Ishikawa (cell line): Measurements from ENCODE around the gene SBNO2.

ENCODE experiments used
- CEBPB ChIP-seq: IDR thresholded peaks from 2 replicates; pipeline ENCODE4 v1.6.1; 2012
- CREB1 ChIP-seq: IDR thresholded peaks from 2 replicates; pipeline ENCODE4 v1.6.1; 2012; ENCODE audit warnings: low read depth
- EGR1 ChIP-seq: IDR thresholded peaks from 2 replicates; pipeline ENCODE4 v1.6.1; 2012
- EP300 ChIP-seq: IDR thresholded peaks from 2 replicates; pipeline ENCODE4 v1.6.1; 2012; ENCODE audit warnings: borderline replicate concordance
- FOXM1 ChIP-seq: IDR thresholded peaks from 2 replicates; pipeline ENCODE4 v1.6.1; 2012; ENCODE audit warnings: low read depth, borderline replicate concordance
- MAX ChIP-seq: IDR thresholded peaks from 2 replicates; pipeline ENCODE4 v1.6.1; 2012
- NFIC ChIP-seq: IDR thresholded peaks from 2 replicates; pipeline ENCODE4 v1.6.1; 2012
- RAD21 ChIP-seq: IDR thresholded peaks from 2 replicates; pipeline ENCODE4 v1.6.1; 2012; ENCODE audit warnings: low read depth
- REST ChIP-seq: IDR thresholded peaks from 2 replicates; pipeline ENCODE4 v1.6.1; 2012; ENCODE audit warnings: low read depth, mild to moderate bottlenecking
- TAF1 ChIP-seq: IDR thresholded peaks from 2 replicates; pipeline ENCODE4 v1.6.1; 2012; ENCODE audit warnings: low read depth, mild to moderate bottlenecking
- TCF12 ChIP-seq: IDR thresholded peaks from 2 replicates; pipeline ENCODE4 v1.6.1; 2012; ENCODE audit warnings: low read depth
- TEAD4 ChIP-seq: IDR thresholded peaks from 2 replicates; pipeline ENCODE4 v1.6.1; 2012
- USF1 ChIP-seq: IDR thresholded peaks from 2 replicates; pipeline ENCODE4 v1.6.1; 2012
- YY1 ChIP-seq: IDR thresholded peaks from 2 replicates; pipeline ENCODE4 v1.6.1; 2012; ENCODE audit warnings: low read depth
- ZBTB7A ChIP-seq: IDR thresholded peaks from 2 replicates; pipeline ENCODE4 v1.6.1; 2012; ENCODE audit warnings: low read depth

Gene SBNO2

GRCh38 chr19:1172353-1173158 lies 1.5 kb downstream of the SBNO2 start:
- TF ChIP-seq ZBTB7A: no peak
- no peak for TF ChIP-seq RAD21
- TF ChIP-seq TCF12: no peak
- TF ChIP-seq EP300: no peak
- no peak for TF ChIP-seq CREB1
- no peak for TF ChIP-seq TAF1
- no peak for TF ChIP-seq USF1
- no peak for TF ChIP-seq REST
- TF ChIP-seq MAX: no peak
- no peak for TF ChIP-seq NFIC
- TF ChIP-seq YY1: no peak
- TF ChIP-seq CEBPB: no peak
- no peak for TF ChIP-seq TEAD4

- TF ChIP-seq REST: no peak
- TF ChIP-seq CEBPB: no peak
- TF ChIP-seq YY1: no peak
- TF ChIP-seq FOXM1: no peak
- TF ChIP-seq EGR1: no peak
- no peak; the same call in 1 of the 2 replicates for TF ChIP-seq ZBTB7A
- TF ChIP-seq USF1: no peak
- TF ChIP-seq TEAD4: no peak
- TF ChIP-seq TCF12: no peak
- TF ChIP-seq NFIC: no peak
- no peak for TF ChIP-seq EP300
- TF ChIP-seq RAD21: no peak
- no peak for TF ChIP-seq TAF1
These were observed 2.2 kb downstream of the SBNO2 start for GRCh38 chr19:1171755-1172352.

- no peak for TF ChIP-seq YY1
- no peak for TF ChIP-seq FOXM1
- no peak for TF ChIP-seq MAX
- TF ChIP-seq TCF12: no peak
- no peak for TF ChIP-seq USF1
- TF ChIP-seq RAD21: no peak
- TF ChIP-seq NFIC: no peak
- no peak for TF ChIP-seq CEBPB
- TF ChIP-seq CREB1: no peak
- TF ChIP-seq TEAD4: no peak
- TF ChIP-seq TAF1: no peak
- no peak for TF ChIP-seq REST
- TF ChIP-seq EP300: no peak
- TF ChIP-seq ZBTB7A: no peak
- no peak for TF ChIP-seq EGR1
These were observed 2.9 kb downstream of the SBNO2 start for GRCh38 chr19:1170938-1171754.
